Erythroblast (primary cell): ENCODE measurements around the gene PDE6H.
A peak's percentile ranks its signal among the peaks of the same experiment; 100 is the strongest.

Experiments
- DNase-seq, 2 experiments: peaks; one replicate each; lab custom pipeline; 2025; lab: John Stamatoyannopoulos, UW
- GATA1 ChIP-seq: IDR thresholded peaks from 2 replicates; pipeline ENCODE4 v1.6.1; 2011; ENCODE audit warnings: low read depth, mild to moderate bottlenecking, control low read depth, low read length, moderate library complexity
- POLR2A ChIP-seq: IDR thresholded peaks from 2 replicates; pipeline ENCODE4 v1.6.1; 2011; ENCODE audit warnings: mild to moderate bottlenecking, low read length

PDE6H gene

GRCh38 chr12:14942196-14942931 is 30.5 kb upstream of the PDE6H start:
- DNase-seq, result no peak
- no peak for TF ChIP-seq GATA1
- TF ChIP-seq POLR2A, result no peak

GRCh38 chr12:14946162-14946561 is 26.7 kb upstream of the PDE6H start:
- no peak for TF ChIP-seq GATA1
- TF ChIP-seq POLR2A, result no peak
- DNase-seq, result no peak

GRCh38 chr12:14946861-14947260 is 26.0 kb upstream of the PDE6H start:
- DNase-seq, result no peak
- TF ChIP-seq POLR2A (no peak), GATA1 (no peak)

GRCh38 chr12:14948672-14949071 is 24.2 kb upstream of the PDE6H start:
- peak; percentile 25 for TF ChIP-seq POLR2A
- TF ChIP-seq GATA1, result no peak

GRCh38 chr12:14949631-14950030 is 23.2 kb upstream of the PDE6H start:
- TF ChIP-seq POLR2A (no peak), GATA1 (no peak)
- no peak for DNase-seq

More at GRCh38 chr12:14948672-14949071, 24.2 kb upstream of the PDE6H start:
- DNase-seq, result peak; percentile 9 to 12

- no peak for DNase-seq
These were observed 22.4 kb upstream of the PDE6H start for GRCh38 chr12:14950421-14950820.

GRCh38 chr12:14950982-14951746 is 21.7 kb upstream of the PDE6H start:
- DNase-seq, result no peak
- TF ChIP-seq GATA1 (no peak), POLR2A (no peak)

More at GRCh38 chr12:14950421-14950820, 22.4 kb upstream of the PDE6H start:
- TF ChIP-seq GATA1 (no peak), POLR2A (no peak)

GRCh38 chr12:14951851-14952250 is 21.0 kb upstream of the PDE6H start:
- TF ChIP-seq POLR2A, result no peak
- TF ChIP-seq GATA1, result no peak
- no peak for DNase-seq

- TF ChIP-seq GATA1, result no peak
- no peak for TF ChIP-seq POLR2A
- DNase-seq, result peak; percentile 35 to 38
These were observed 20.4 kb upstream of the PDE6H start for GRCh38 chr12:14952299-14952921.

GRCh38 chr12:14953752-14954151 is 19.1 kb upstream of the PDE6H start:
- no peak for TF ChIP-seq POLR2A
- no peak for TF ChIP-seq GATA1
- no peak for DNase-seq

GRCh38 chr12:14954269-14954668 is 18.6 kb upstream of the PDE6H start:
- DNase-seq, result no peak
- no peak for TF ChIP-seq GATA1

GRCh38 chr12:14956024-14956891 is 16.6 kb upstream of the PDE6H start:
- DNase-seq, result peak; percentile 21 to 34
- TF ChIP-seq POLR2A (no peak), GATA1 (no peak)

GRCh38 chr12:14956905-14957304 is 15.9 kb upstream of the PDE6H start:
- no peak for DNase-seq
- no peak for TF ChIP-seq GATA1
- TF ChIP-seq POLR2A, result no peak
